Measurements from ENCODE around the gene SLC6A7.
A peak's percentile ranks its signal among the peaks of the same experiment; 100 is the strongest.

SLC6A7 gene

DNA sequence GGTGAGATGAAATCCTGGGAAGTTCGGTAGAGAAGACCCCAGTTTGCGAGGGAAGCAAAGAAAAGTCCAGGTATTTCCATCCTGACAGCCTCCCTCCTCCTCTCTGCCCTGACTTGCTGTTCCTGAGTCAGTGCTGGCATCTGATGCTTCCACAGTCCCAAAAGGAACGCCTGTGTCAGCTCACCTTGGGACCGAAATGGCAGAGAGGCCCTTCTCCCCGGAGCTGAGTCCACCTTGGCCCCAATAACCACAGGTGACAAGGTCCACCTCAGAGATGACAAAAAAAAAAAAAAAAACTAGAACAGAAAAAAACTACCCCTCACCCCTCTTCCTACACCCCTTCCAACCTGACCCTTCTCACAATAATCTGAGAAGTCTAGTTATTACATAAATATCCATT is 31.6 kb downstream of the SLC6A7 start:
- TF ChIP-seq, protein P1, sequence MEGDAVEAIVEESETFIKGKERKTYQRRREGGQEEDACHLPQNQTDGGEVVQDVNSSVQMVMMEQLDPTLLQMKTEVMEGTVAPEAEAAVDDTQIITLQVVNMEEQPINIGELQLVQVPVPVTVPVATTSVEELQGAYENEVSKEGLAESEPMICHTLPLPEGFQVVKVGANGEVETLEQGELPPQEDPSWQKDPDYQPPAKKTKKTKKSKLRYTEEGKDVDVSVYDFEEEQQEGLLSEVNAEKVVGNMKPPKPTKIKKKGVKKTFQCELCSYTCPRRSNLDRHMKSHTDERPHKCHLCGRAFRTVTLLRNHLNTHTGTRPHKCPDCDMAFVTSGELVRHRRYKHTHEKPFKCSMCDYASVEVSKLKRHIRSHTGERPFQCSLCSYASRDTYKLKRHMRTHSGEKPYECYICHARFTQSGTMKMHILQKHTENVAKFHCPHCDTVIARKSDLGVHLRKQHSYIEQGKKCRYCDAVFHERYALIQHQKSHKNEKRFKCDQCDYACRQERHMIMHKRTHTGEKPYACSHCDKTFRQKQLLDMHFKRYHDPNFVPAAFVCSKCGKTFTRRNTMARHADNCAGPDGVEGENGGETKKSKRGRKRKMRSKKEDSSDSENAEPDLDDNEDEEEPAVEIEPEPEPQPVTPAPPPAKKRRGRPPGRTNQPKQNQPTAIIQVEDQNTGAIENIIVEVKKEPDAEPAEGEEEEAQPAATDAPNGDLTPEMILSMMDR (IDR thresholded peaks at IDR 0.05; ENCODE audit: insufficient read depth, low read depth, low read length, missing control alignments), result no peak
- peak; percentile 8 for DNase-seq (ENCODE audit: low read depth)
- H3K4me3 ChIP-seq (ENCODE audit: low read length), result no peak overlapping the region

DNA sequence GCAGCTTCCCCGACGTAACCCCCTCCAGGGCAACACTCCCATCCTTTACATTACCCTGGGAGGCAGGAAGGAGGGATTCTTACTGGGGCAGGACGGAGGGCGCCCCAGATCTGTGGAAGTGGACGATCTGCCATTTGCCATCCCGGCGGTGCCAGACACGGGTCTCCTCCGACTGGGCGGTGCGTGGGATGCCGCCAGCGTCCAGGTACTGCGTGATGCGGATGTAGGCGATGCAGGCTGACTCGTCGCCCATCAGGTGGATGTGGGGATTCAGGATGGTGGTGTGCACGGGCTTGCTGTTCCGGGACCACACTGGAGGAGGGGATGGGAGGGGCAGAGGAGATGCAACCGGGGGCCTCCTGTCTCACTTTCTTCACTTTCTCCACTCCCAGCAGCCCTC is 33.0 kb downstream of the SLC6A7 start:
- TF ChIP-seq, protein P1 (IDR thresholded peaks at IDR 0.05; ENCODE audit: insufficient read depth, low read depth, low read length, missing control alignments), result no peak
- no peak overlapping the region for H3K4me3 ChIP-seq (ENCODE audit: low read length)
- DNase-seq (ENCODE audit: low read depth), result no peak

DNA sequence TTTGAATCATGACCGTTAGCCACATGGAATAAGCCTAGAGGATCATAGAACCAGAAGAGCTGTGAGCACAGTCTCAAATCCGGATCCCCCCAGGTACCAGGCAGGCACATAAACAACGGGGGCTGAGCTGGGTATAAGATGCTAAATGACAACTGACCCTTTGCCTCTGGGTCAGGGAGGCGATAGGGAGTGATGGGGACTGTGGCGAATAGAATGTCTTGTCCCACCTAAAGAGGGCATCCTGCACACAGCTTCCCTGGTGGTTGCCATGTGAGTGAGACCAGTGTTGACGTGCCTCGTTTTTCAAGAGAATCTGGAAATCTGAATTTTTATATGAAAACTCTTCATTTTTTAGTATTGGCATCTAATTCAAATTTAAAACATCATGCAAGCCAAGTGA is 33.6 kb downstream of the SLC6A7 start:
- TF ChIP-seq, protein P1 (IDR thresholded peaks at IDR 0.05; ENCODE audit: insufficient read depth, low read depth, low read length, missing control alignments), result no peak
- no peak overlapping the region for H3K4me3 ChIP-seq (ENCODE audit: low read length)
- DNase-seq (ENCODE audit: low read depth), result no peak

DNA sequence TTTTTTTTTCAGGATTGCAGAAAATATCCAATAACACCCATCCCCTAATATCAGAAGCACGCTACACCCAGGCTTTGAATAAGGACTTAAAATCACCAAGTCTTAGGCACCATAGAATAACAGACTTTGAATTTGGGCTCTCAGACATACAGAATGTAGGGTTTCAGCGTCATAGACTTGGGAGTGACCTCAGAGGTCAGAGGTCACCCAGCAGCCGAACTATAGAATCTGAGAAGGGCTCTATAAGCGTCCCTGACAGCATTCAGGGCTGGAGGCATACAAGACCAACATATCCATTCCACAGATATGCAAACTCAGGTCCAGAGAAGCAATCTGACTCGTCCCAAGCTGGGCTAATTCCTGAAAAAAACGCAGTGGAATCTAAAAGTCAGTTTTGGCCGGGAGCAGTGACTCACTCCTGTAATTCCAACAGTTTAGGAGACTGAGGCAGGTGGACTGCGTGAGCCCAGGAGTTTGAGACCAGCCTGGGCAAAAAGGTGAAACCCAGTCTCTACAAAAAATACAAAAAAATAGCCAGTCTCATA is 34.7 kb downstream of the SLC6A7 start:
- TF ChIP-seq, protein P1 (IDR thresholded peaks at IDR 0.05; ENCODE audit: insufficient read depth, low read depth, low read length, missing control alignments), result no peak
- no peak overlapping the region for H3K4me3 ChIP-seq (ENCODE audit: low read length)
- no peak for DNase-seq (ENCODE audit: low read depth)

DNA sequence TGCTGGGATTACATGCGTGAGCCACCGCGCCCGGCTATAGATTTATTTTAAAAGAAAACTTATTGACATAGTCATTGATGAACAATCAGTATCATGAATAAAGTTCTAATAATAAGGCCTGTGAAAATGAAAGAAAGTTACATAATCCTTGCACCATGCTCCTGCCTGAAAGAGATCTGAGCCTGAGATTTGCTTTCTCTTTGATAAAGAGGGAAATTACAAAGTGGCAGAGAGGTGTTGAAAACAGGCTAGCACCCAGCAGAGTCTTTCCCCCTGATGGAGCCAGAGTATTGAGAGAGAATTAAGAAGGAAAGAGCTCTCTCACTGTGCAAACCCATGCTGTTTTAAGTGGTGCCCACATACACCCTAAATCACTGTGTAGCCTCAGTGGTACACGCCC is 37.2 kb downstream of the SLC6A7 start:
- H3K4me3 ChIP-seq (ENCODE audit: low read length), result no peak overlapping the region
- no peak for DNase-seq (ENCODE audit: low read depth)
- TF ChIP-seq, protein P1 (IDR thresholded peaks at IDR 0.05; ENCODE audit: insufficient read depth, low read depth, low read length, missing control alignments), result no peak

DNA sequence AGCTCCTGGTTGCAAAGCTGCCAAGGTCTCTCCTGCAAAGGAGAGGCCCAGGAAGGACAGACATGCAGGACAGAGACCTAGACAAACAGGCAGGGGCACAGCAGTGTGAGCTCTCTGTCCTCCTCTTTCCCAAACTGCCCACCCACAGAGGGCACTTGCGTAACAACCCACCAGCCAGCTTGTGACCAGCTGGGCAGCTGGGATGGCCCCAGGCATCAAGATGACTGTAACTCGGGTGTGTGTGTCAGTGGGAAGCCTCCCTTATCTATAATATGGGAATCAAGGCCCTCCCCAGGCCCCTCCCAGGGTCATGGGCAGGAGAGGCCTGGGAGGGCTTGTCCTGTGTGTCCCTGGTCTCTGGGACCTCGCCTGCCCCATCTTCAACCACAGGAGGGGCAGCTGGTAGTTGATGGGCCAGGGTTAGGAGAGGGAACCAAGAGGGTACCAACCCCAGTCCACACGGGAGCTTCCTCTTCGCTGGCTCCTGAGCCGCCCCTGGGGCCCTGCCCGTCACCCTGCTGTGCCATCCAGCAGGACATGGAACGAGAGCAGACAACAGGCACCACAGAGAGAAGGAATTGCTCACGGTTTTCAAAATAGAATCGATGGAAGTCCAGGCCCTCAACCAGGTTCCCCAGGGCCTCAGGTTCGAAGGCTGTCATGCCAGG is 37.9 kb downstream of the SLC6A7 start:
- DNase-seq (ENCODE audit: low read depth), result peak; percentile 35
- H3K4me3 ChIP-seq (ENCODE audit: low read length), result no peak overlapping the region
- TF ChIP-seq, protein P1 (IDR thresholded peaks at IDR 0.05; ENCODE audit: insufficient read depth, low read depth, low read length, missing control alignments), result no peak

DNA sequence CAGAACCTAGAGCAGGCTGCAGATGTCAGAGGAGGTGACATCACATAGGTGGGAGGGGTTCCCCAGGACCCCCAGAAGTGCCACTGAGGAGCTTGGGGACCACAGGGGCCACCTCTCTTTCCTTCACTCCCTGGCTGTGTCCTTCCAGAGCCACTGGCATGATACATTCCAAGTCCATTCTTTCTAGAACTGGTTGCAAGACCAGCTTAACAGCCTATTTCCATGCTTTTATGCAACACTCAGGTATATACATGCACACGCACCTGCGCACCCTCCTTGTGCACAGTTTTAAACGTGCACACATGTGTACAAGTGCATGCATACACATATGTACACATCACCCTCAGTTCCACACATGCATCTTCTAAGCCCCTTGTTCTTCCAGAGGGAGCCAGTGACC is 39.7 kb downstream of the SLC6A7 start:
- H3K4me3 ChIP-seq (ENCODE audit: low read length), result no peak overlapping the region
- no peak for DNase-seq (ENCODE audit: low read depth)
- TF ChIP-seq, protein P1 (IDR thresholded peaks at IDR 0.05; ENCODE audit: insufficient read depth, low read depth, low read length, missing control alignments), result no peak

All from epithelial cell of esophagus (primary cell).